GM23338 (cell line): ENCODE data around the gene PNPLA5. TPM values are rescaled to one million over a fixed set of nuclear protein-coding genes. Genes with fewer than 3 reads are reported as not detected.
A peak's percentile ranks its signal among the peaks of the same experiment; 100 is the strongest.

Source experiments
- ATAC-seq: fragments of 200-7000 bp; cut with Tn5 transposase; 3 replicates; pipeline ENCODE4 v1.9.1; 2020
- DNase-seq: peaks from one replicate; pipeline ENCODE4 v3.0.0-alpha.2; 2015; ENCODE audit warnings: low spot score
- H2AFZ ChIP-seq: fragments of 200-600 bp; sonication (generic); 2 replicates; pipeline ENCODE4 v1.8.0; 2016; ENCODE audit warnings: antibody characterized with exemption, mild to moderate bottlenecking, moderate library complexity
- H3F3A ChIP-seq: fragments of 200-600 bp; sonication (generic); replicated peaks from 2 replicates; pipeline ENCODE4 v1.8.0; 2017; ENCODE audit warnings: antibody characterized with exemption, mixed run types, low read depth
- H3K27ac ChIP-seq: fragments of 200-600 bp; sonication (generic); 2 replicates; pipeline ENCODE4 v1.6.1; 2016; ENCODE audit warnings: low read depth
- H3K27me3 ChIP-seq: fragments of 200-600 bp; sonication (generic); 2 replicates; pipeline ENCODE4 v1.8.0; 2016; ENCODE audit warnings: mild to moderate bottlenecking, mixed run types, moderate library complexity; ENCODE audit not compliant: insufficient read depth
- H3K36me3 ChIP-seq: fragments of 200-600 bp; sonication (generic); 2 replicates; pipeline ENCODE4 v1.8.0; 2016; ENCODE audit warnings: mild to moderate bottlenecking; ENCODE audit not compliant: insufficient read depth
- H3K4me1 ChIP-seq: fragments of 200-600 bp; sonication (generic); 2 replicates; pipeline ENCODE4 v1.8.0; 2016; ENCODE audit warnings: mild to moderate bottlenecking, moderate library complexity; ENCODE audit not compliant: insufficient read depth
- H3K4me2 ChIP-seq: fragments of 200-600 bp; sonication (generic); 2 replicates; pipeline ENCODE4 v1.7.1; 2017; ENCODE audit warnings: mixed run types
- H3K4me3 ChIP-seq: fragments of 200-600 bp; sonication (generic); 2 replicates; pipeline ENCODE4 v1.6.1; 2016; ENCODE audit warnings: mixed run types
- H3K79me2 ChIP-seq: fragments of 200-600 bp; sonication (generic); replicated peaks from 2 replicates; pipeline ENCODE4 v1.8.0; 2017; ENCODE audit warnings: mild to moderate bottlenecking; ENCODE audit not compliant: insufficient read depth
- H3K9me2 ChIP-seq: fragments of 200-600 bp; sonication (generic); 2 replicates; pipeline ENCODE4 v1.8.0; 2017; ENCODE audit not compliant: insufficient read depth
- H4K20me1 ChIP-seq: fragments of 200-600 bp; sonication (generic); replicated peaks from 2 replicates; pipeline ENCODE4 v1.8.0; 2017; ENCODE audit warnings: mild to moderate bottlenecking; ENCODE audit not compliant: insufficient read depth
- H3K27ac Mint-ChIP-seq: 2 replicates; pipeline ENCODE4 v1.8.0; 2020; ENCODE audit warnings: inconsistent platforms, mild to moderate bottlenecking, moderate library complexity, mixed read lengths
- H3K27me3 Mint-ChIP-seq: 3 replicates; pipeline ENCODE4 v1.8.0; 2022; ENCODE audit warnings: low read depth, mild to moderate bottlenecking, moderate library complexity, mixed read lengths, inconsistent platforms; ENCODE audit not compliant: insufficient read depth, poor library complexity
- H3K36me3 Mint-ChIP-seq: 3 replicates; pipeline ENCODE4 v1.8.0; 2021; ENCODE audit warnings: low read depth, mild to moderate bottlenecking, inconsistent platforms, moderate library complexity, mixed read lengths
- H3K4me1 Mint-ChIP-seq: 3 replicates; pipeline ENCODE4 v1.8.0; 2020; ENCODE audit warnings: mild to moderate bottlenecking, inconsistent platforms, mixed read lengths
- H3K4me3 Mint-ChIP-seq: 3 replicates; pipeline ENCODE4 v1.8.0; 2021; ENCODE audit warnings: moderate library complexity, mild to moderate bottlenecking, inconsistent platforms, mixed read lengths
- H3K9me3 Mint-ChIP-seq: 3 replicates; pipeline ENCODE4 v1.8.0; 2020; ENCODE audit warnings: moderate library complexity, mild to moderate bottlenecking, inconsistent platforms, mixed read lengths
- CTCF ChIP-seq, 2 experiments: fragments of 200-600 bp in 1 of 2; sonication (generic) in 1 of 2; conservative IDR thresholded peaks; 2 replicates each; pipeline versions ENCODE4 v1.5.1 to v1.6.1; 2016 to 2017; ENCODE audit warnings: antibody characterized with exemption in 2 of 2, low read depth in 2 of 2, mild to moderate bottlenecking in 2 of 2, moderate library complexity in 1 of 2
- ETS1 ChIP-seq: IDR thresholded peaks from 2 replicates; pipeline ENCODE4 v1.6.1; 2016; ENCODE audit warnings: antibody characterized with exemption
- EZH2 ChIP-seq: fragments of 200-600 bp; sonication (generic); IDR thresholded peaks from one replicate; pipeline ENCODE4 v1.8.0; 2017; ENCODE audit warnings: antibody characterized with exemption, mild to moderate bottlenecking, low read depth; ENCODE audit not compliant: unreplicated experiment
- EZH2phosphoT487 ChIP-seq: fragments of 200-600 bp; sonication (generic); IDR thresholded peaks from one replicate; pipeline ENCODE4 v1.8.1; 2018; ENCODE audit warnings: antibody characterized with exemption; ENCODE audit not compliant: unreplicated experiment
- JUNB ChIP-seq: IDR thresholded peaks from one replicate; pipeline ENCODE4 v1.6.1; 2016; ENCODE audit warnings: antibody characterized with exemption; ENCODE audit not compliant: unreplicated experiment
- POLR2AphosphoS5 ChIP-seq: IDR thresholded peaks from 2 replicates; pipeline ENCODE4 v1.6.1; 2016; ENCODE audit warnings: antibody characterized with exemption, low read depth
- ZNF114 ChIP-seq: fragments of 250-450 bp; sonication (Bioruptor Pico); IDR thresholded peaks from 2 replicates; pipeline ENCODE4 v1.5.0; 2020; ENCODE audit warnings: mild to moderate bottlenecking, moderate library complexity
- polyA plus RNA-seq: library from polyadenylated mRNA; unstranded; fragments of >200 nt; fragmentation: Nextera tagmentation; extraction: Ambion mirVana; gene quantifications from 2 replicates; pipeline ENCODE4 v1.2.1, GENCODE V29; 2016
- total RNA-seq: library from RNA; depleted of rRNA; stranded (reverse); fragments of >200 nt; shearing (Covaris generic); gene quantifications from 2 replicates; pipeline ENCODE4 v1.2.3, GENCODE V29; 2014
- TF ChIP-seq, protein P1 (sequence below): IDR thresholded peaks from one replicate; pipeline ENCODE4 v1.6.1; 2018; ENCODE audit warnings: antibody characterized with exemption; ENCODE audit not compliant: unreplicated experiment

PNPLA5 gene
- total and polyA plus RNA-seq, 2 experiments from 2014 or later: 2.3 to 6.8 TPM

- Mint-ChIP-seq H3K4me1 (peaks cover 13% of the 10 kb centered on the region), H3K36me3 (peaks cover 12% of the 10 kb centered on the region; the same call in 2 of the 3 replicates), H3K27me3 (peaks cover 18% of the 10 kb centered on the region), H3K4me3 (no peak overlapping the region), H3K27ac (no peak overlapping the region), H3K9me3 (no peaks in the 10 kb centered on the region; the same call in 2 of the 3 replicates)
- Histone ChIP-seq H3F3A (no peaks in the 10 kb centered on the region), H3K4me2 (no peak overlapping the region), H4K20me1 (peaks cover 2% of the 10 kb centered on the region; the same call in 1 of the 2 replicates), H2AFZ (no peak overlapping the region), H3K4me1 (no peaks in the 10 kb centered on the region; the same call in 1 of the 2 replicates), H3K27ac (no peak overlapping the region), H3K36me3 (no peaks in the 10 kb centered on the region), H3K4me3 (no peak overlapping the region), H3K79me2 (peaks cover 4% of the 10 kb centered on the region; the same call in 1 of the 2 replicates), H3K9me2 (no peaks in the 10 kb centered on the region), H3K27me3 (no peaks in the 10 kb centered on the region)
- DNase-seq (no peak), ATAC-seq (peak; percentile 21; the same call in 2 of the 3 replicates)
- TF ChIP-seq EZH2: no peak
- TF ChIP-seq, protein P1, sequence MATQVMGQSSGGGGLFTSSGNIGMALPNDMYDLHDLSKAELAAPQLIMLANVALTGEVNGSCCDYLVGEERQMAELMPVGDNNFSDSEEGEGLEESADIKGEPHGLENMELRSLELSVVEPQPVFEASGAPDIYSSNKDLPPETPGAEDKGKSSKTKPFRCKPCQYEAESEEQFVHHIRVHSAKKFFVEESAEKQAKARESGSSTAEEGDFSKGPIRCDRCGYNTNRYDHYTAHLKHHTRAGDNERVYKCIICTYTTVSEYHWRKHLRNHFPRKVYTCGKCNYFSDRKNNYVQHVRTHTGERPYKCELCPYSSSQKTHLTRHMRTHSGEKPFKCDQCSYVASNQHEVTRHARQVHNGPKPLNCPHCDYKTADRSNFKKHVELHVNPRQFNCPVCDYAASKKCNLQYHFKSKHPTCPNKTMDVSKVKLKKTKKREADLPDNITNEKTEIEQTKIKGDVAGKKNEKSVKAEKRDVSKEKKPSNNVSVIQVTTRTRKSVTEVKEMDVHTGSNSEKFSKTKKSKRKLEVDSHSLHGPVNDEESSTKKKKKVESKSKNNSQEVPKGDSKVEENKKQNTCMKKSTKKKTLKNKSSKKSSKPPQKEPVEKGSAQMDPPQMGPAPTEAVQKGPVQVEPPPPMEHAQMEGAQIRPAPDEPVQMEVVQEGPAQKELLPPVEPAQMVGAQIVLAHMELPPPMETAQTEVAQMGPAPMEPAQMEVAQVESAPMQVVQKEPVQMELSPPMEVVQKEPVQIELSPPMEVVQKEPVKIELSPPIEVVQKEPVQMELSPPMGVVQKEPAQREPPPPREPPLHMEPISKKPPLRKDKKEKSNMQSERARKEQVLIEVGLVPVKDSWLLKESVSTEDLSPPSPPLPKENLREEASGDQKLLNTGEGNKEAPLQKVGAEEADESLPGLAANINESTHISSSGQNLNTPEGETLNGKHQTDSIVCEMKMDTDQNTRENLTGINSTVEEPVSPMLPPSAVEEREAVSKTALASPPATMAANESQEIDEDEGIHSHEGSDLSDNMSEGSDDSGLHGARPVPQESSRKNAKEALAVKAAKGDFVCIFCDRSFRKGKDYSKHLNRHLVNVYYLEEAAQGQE: no peak
- no peak for TF ChIP-seq EZH2phosphoT487
- no peak for TF ChIP-seq ZNF114 (CRISPR knock-in tag)
- no peak for TF ChIP-seq CTCF (conservative IDR thresholded peaks at IDR 0.05; ENCODE audit: low read depth in 2 of 2)
- no peak for TF ChIP-seq JUNB
- no peak for TF ChIP-seq ETS1
- TF ChIP-seq POLR2AphosphoS5: no peak
Measured at GRCh38 chr22:43833286-43834240, 58.2 kb downstream of the PNPLA5 start.
